PC-9 (cell line): ENCODE data around the gene SLC25A47. TPM values are rescaled to one million over a fixed set of nuclear protein-coding genes. Genes with fewer than 3 reads are reported as not detected.
"Not testable (repeated sequence)": the region's sequence is repeated elsewhere in the genome, so short reads cannot be mapped to it uniquely, and the experiment has no call there.

Experiments used
- BruUV-seq: library from RNA; stranded (reverse); fragments of 400-500 nt; replicated peaks from 2 replicates; lab custom pipeline; 2021; lab: Mats Ljungman, UMichigan
- CTCF ChIA-PET: fragments of 300-600 bp; sonication (Branson Sonifier 250); formaldehyde crosslinking; loops from one replicate; lab custom pipeline; 2022; ENCODE audit warnings: antibody characterized with exemption; lab: Charles Lee
- POLR2A ChIA-PET: fragments of 300-600 bp; sonication (Branson Sonifier 250); formaldehyde crosslinking; loops from one replicate; lab custom pipeline; 2022; ENCODE audit warnings: antibody characterized with exemption; ENCODE audit not compliant: unreplicated experiment; lab: Charles Lee
- DNase-seq, 2 experiments: peaks; one replicate each; pipeline versions ENCODE4 v3.0.0 to v3.0.0-alpha.2; 2015 to 2022; ENCODE audit warnings: mixed read lengths in 1 of 2
- H2AFZ ChIP-seq: fragments of 200-600 bp; sonication (generic); 2 replicates; pipeline ENCODE4 v1.8.1; 2017; ENCODE audit warnings: antibody characterized with exemption
- H3F3A ChIP-seq: fragments of 200-600 bp; sonication (generic); 2 replicates; pipeline ENCODE4 v1.8.1; 2017; ENCODE audit warnings: antibody characterized with exemption, mild to moderate bottlenecking, low read depth; ENCODE audit not compliant: insufficient read depth
- H3K27ac ChIP-seq: fragments of 200-600 bp; sonication (generic); 2 replicates; pipeline ENCODE4 v1.6.1; 2016; ENCODE audit warnings: mixed run types
- H3K27me3 ChIP-seq: fragments of 200-600 bp; sonication (generic); 2 replicates; pipeline ENCODE4 v1.6.1; 2016; ENCODE audit warnings: low read depth, mixed run types; ENCODE audit not compliant: insufficient read depth
- H3K36me3 ChIP-seq: fragments of 200-600 bp; sonication (generic); 2 replicates; pipeline ENCODE4 v1.6.1; 2016; ENCODE audit warnings: low read depth, mixed run types
- H3K4me1 ChIP-seq: fragments of 200-600 bp; sonication (generic); replicated peaks from 2 replicates; pipeline ENCODE4 v1.6.1; 2016; ENCODE audit warnings: mixed run types; ENCODE audit not compliant: insufficient read depth
- H3K4me2 ChIP-seq: fragments of 200-600 bp; sonication (generic); 2 replicates; pipeline ENCODE4 v1.6.1; 2017; ENCODE audit warnings: mixed run types
- H3K4me3 ChIP-seq: fragments of 200-600 bp; sonication (generic); 2 replicates; pipeline ENCODE4 v1.6.1; 2016; ENCODE audit warnings: mixed run types
- H3K79me2 ChIP-seq: fragments of 200-600 bp; sonication (generic); 2 replicates; pipeline ENCODE4 v1.6.1; 2017; ENCODE audit warnings: low read depth, mixed run types
- H3K9me2 ChIP-seq: fragments of 200-600 bp; sonication (generic); 2 replicates; pipeline ENCODE4 v1.8.1; 2017; ENCODE audit warnings: mild to moderate bottlenecking; ENCODE audit not compliant: insufficient read depth
- H3K9me3 ChIP-seq: fragments of 200-600 bp; sonication (generic); 2 replicates; pipeline ENCODE4 v1.8.1; 2016; ENCODE audit warnings: low read depth; ENCODE audit not compliant: insufficient read depth
- H4K20me1 ChIP-seq: fragments of 200-600 bp; sonication (generic); 2 replicates; pipeline ENCODE4 v1.8.1; 2017; ENCODE audit not compliant: insufficient read depth
- EZH2 ChIP-seq: fragments of 200-600 bp; sonication (generic); IDR thresholded peaks from 2 replicates; pipeline ENCODE4 v1.8.0; 2017; ENCODE audit warnings: antibody characterized with exemption, low read depth
- intact Hi-C: fragments of 100-400 bp; cut with micrococcal nuclease; formaldehyde crosslinking; loops from one replicate; pipeline ENCODE4 v1.10.0; 2022; ENCODE audit not compliant: unreplicated experiment
- total RNA-seq: library from RNA; stranded (reverse); gene quantifications from 2 replicates; pipeline ENCODE4 v1.2.3, GENCODE V29; 2021
- TF ChIP-seq, protein P1 (sequence below): fragments of 200-600 bp; sonication (generic); conservative IDR thresholded peaks from 2 replicates; pipeline ENCODE4 v1.6.1; 2017; ENCODE audit warnings: mixed run types, antibody characterized with exemption, mild to moderate bottlenecking, moderate library complexity

SLC25A47 gene
- total RNA-seq, 1 experiment from 2014 or later: not detected

GRCh38 chr14:100309028-100309737 lies 14.0 kb upstream of the SLC25A47 start:
- BruUV-seq: no TSS peak
- Histone ChIP-seq H3K9me2 (no peaks in the 10 kb centered on the region), H3K4me2 (no peak overlapping the region), H3K4me1 (no peaks in the 10 kb centered on the region), H3K4me3 (no peak overlapping the region), H3K9me3 (no peaks in the 10 kb centered on the region), H2AFZ (no peak overlapping the region), H3K27me3 (no peaks in the 10 kb centered on the region), H4K20me1 (no peaks in the 10 kb centered on the region), H3K27ac (no peak overlapping the region), H3K36me3 (no peaks in the 10 kb centered on the region), H3F3A (no peaks in the 10 kb centered on the region), H3K79me2 (no peaks in the 10 kb centered on the region)
- intact Hi-C loops: loop anchor here (5.0 kb wide), 1 partner anchor 68 kb away; the partner anchor contains the start of gene WDR25
- CTCF ChIA-PET: no interaction called here
- TF ChIP-seq EZH2: no peak
- TF ChIP-seq, protein P1, sequence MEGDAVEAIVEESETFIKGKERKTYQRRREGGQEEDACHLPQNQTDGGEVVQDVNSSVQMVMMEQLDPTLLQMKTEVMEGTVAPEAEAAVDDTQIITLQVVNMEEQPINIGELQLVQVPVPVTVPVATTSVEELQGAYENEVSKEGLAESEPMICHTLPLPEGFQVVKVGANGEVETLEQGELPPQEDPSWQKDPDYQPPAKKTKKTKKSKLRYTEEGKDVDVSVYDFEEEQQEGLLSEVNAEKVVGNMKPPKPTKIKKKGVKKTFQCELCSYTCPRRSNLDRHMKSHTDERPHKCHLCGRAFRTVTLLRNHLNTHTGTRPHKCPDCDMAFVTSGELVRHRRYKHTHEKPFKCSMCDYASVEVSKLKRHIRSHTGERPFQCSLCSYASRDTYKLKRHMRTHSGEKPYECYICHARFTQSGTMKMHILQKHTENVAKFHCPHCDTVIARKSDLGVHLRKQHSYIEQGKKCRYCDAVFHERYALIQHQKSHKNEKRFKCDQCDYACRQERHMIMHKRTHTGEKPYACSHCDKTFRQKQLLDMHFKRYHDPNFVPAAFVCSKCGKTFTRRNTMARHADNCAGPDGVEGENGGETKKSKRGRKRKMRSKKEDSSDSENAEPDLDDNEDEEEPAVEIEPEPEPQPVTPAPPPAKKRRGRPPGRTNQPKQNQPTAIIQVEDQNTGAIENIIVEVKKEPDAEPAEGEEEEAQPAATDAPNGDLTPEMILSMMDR: no peak
- POLR2A ChIA-PET: no interaction called here
- DNase-seq: no peak

DNA sequence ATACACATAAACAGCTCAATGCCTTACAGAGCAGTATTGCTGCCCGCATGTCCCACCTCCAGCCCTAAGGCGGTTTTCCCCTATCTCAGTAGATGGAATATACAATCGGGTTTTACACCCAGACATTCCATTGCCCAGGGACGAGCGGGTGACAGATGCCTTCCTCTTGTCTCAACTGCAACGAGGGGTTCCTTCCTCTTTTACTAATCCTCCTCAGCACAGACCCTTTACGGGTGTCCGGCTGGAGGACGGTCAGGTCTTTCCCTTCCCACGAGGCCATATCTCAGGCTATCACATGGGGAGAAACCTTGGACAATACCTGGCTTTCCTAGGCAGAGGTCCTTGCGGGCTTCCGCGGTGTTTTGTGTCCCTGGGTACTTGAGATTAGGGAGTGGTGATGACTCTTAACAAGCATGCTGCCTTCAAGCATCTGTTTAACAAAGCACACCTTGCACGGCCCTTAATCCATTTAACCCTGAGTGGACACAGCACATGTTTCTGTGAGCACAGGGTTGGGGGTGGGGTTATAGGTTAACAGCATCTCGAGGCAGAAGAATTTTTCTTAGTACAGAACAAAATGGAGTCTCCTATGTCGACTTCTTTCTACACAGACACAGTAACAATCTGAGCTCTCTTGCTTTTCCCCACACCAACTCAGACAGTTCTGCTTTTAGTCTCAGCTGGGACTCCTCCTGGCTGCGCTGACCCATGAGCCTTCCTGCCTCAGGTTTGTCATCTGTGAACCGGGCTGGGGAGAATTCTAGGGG lies 10.8 kb upstream of the SLC25A47 start:
- H3K79me2 ChIP-seq, H3K4me2 ChIP-seq, CTCF ChIA-PET: not testable (repeated sequence)

DNA sequence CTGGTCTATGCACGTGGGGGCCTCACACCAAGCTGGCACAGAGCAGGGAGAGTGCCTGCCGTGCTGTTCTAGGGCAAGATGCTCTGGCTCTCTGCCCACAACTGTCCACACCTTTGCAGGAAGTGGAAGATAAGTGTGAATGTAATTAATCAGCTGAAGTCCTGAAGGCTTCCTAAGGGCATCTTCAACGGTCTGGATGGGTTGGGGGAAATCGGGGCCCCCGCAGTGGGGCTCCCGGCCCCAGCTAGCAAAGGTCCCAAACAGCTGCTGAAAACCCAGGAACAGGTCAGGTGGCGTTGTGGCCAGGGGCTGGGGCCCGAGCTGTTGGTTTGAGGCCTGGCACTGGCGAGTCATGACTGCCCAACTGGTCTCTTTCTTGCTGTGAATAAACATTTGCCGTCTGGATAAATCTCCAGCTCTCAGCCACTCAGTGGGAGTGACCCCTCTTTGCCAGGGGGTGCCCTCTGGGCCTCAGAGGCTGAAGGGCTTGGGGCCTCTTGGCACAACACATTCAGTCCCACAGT lies 10.2 kb upstream of the SLC25A47 start:
- ChIA-PET CTCF (no interaction called here), POLR2A (no interaction called here)

More for the DNA sequence above, 10.8 kb upstream of the SLC25A47 start:
- BruUV-seq, H2AFZ ChIP-seq, intact Hi-C loops, H3K27me3 ChIP-seq, H3K36me3 ChIP-seq, DNase-seq, H3K9me2 ChIP-seq, H3K27ac ChIP-seq, H3K9me3 ChIP-seq, H3K4me3 ChIP-seq, H4K20me1 ChIP-seq, H3K4me1 ChIP-seq, POLR2A ChIA-PET, H3F3A ChIP-seq: not testable (repeated sequence)

More for the DNA sequence above, 10.2 kb upstream of the SLC25A47 start:
- H3K4me3 ChIP-seq: no peak overlapping the region
- H3K4me2 ChIP-seq: no peak overlapping the region
- no peaks in the 10 kb centered on the region for H3K4me1 ChIP-seq
- intact Hi-C loops: no loop called here
- TF ChIP-seq EZH2: no peak
- TF ChIP-seq, protein P1: no peak
- no peak overlapping the region for H3K27ac ChIP-seq
- H3K79me2 ChIP-seq: no peaks in the 10 kb centered on the region
- no peaks in the 10 kb centered on the region; the same call in 1 of the 2 replicates for H3K27me3 ChIP-seq
- H4K20me1 ChIP-seq: no peaks in the 10 kb centered on the region
- no peak overlapping the region for H2AFZ ChIP-seq
- BruUV-seq: no TSS peak
- DNase-seq: no peak
- H3F3A ChIP-seq: no peaks in the 10 kb centered on the region
- no peaks in the 10 kb centered on the region for H3K36me3 ChIP-seq
- no peaks in the 10 kb centered on the region for H3K9me2 ChIP-seq
- no peaks in the 10 kb centered on the region for H3K9me3 ChIP-seq
